ENCODE data around the gene TMEM17.
"Not testable (repeated sequence)": the region's sequence is repeated elsewhere in the genome, so short reads cannot be mapped to it uniquely, and the experiment has no call there.

GRCh38 chr2:62535521-62535920, 29.5 kb upstream of the TMEM17 start:
- not testable (repeated sequence) for TF ChIP-seq CTCF (IDR thresholded peaks at IDR 0.05; ENCODE audit: low read depth, low read length, poor library complexity, severe bottlenecking); EZH2phosphoT487 (IDR thresholded peaks at IDR 0.05; ENCODE audit: borderline replicate concordance, low read length)
